ENCODE results near the gene SLC2A4.

SLC2A4 gene

DNA sequence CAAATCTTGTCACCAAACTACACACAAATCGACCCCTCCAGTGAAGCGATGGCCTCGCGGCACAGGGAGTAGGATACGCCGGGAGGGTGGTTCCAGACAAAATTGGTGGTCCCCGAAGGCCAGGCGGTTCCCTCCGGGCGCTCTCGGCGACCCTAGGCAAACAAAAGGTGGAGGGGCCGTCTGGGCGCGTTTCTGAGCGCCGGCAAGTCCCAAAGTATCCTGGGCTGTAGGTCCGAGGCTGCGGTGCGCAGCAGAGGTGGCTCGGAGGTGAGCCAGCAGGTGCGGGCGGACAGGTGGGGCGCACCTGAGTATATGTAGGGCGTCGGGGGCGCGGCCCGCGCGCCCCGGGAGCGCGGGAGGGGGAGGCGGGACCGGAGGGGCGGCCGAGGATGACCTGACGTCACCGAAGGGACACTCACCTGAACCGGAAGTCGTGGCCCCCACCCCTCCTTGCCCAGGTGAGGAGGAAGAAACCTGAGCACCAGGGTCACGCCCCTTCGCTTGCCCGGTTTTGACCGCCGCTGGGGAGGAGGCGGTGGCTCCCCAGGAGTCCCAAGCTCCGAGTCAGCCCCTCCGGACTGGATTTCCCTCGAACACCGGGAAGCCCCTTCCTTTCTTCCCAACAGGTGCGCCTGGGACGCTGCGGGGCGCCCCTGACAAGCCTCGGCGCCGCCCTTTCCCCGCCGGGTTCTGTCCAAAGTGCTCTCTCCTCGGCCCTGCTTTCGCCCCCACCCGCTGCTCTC lies 19.2 kb upstream of the SLC2A4 start, which contains the start of gene CLDN7:
Gene CLDN7 (minus strand): TSS at position 287 of the 743 bp plus-strand sequence. CDS start 435 bp downstream, outside the sequence.
- no peak within 1 kb of the TSS for H3K9ac ChIP-seq (ENCODE audit: low read depth, low read length)
- no peaks in the 10 kb centered on the region for H3K9me3 ChIP-seq (ENCODE audit: insufficient read depth, low read length, severe bottlenecking)
- no peak within 1 kb of the TSS for H3K4me2 ChIP-seq (ENCODE audit: insufficient read depth, low read length)
- ATAC-seq (ENCODE audit: insufficient read depth, low read depth) (no peak), DNase-seq (no peak)
- H3K4me3 ChIP-seq (ENCODE audit: low read depth in 1 of 2, low read length in 2 of 2): no peak within 1 kb of the TSS
- H3K4me1 ChIP-seq (ENCODE audit: insufficient read depth, low read length): peaks cover 3% of the 10 kb centered on the region; the same call in 1 of the 2 replicates
- no peak for TF ChIP-seq EZH2 (IDR thresholded peaks at IDR 0.05; ENCODE audit: borderline replicate concordance, low read depth, low read length, severe bottlenecking)
- TF ChIP-seq, protein P1, sequence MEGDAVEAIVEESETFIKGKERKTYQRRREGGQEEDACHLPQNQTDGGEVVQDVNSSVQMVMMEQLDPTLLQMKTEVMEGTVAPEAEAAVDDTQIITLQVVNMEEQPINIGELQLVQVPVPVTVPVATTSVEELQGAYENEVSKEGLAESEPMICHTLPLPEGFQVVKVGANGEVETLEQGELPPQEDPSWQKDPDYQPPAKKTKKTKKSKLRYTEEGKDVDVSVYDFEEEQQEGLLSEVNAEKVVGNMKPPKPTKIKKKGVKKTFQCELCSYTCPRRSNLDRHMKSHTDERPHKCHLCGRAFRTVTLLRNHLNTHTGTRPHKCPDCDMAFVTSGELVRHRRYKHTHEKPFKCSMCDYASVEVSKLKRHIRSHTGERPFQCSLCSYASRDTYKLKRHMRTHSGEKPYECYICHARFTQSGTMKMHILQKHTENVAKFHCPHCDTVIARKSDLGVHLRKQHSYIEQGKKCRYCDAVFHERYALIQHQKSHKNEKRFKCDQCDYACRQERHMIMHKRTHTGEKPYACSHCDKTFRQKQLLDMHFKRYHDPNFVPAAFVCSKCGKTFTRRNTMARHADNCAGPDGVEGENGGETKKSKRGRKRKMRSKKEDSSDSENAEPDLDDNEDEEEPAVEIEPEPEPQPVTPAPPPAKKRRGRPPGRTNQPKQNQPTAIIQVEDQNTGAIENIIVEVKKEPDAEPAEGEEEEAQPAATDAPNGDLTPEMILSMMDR (IDR thresholded peaks at IDR 0.05; ENCODE audit: borderline replicate concordance, extremely low read depth, low read length, poor library complexity, severe bottlenecking): no peak
- H3K36me3 ChIP-seq (ENCODE audit: insufficient read depth, low read length): peaks cover 16% of the 10 kb centered on the region
- H4K20me1 ChIP-seq (ENCODE audit: insufficient read depth, low read length): no peaks in the 10 kb centered on the region
- H3K27ac ChIP-seq (ENCODE audit: low read length): no peak within 1 kb of the TSS
- no peaks in the 10 kb centered on the region for H3K79me2 ChIP-seq (ENCODE audit: insufficient read depth, low read length)
- H3K27me3 ChIP-seq (ENCODE audit: insufficient read depth, low read length, poor library complexity): no peaks in the 10 kb centered on the region
- peak within 1 kb of the TSS; percentile 36 for H2AFZ ChIP-seq (ENCODE audit: low read depth, low read length)

DNA sequence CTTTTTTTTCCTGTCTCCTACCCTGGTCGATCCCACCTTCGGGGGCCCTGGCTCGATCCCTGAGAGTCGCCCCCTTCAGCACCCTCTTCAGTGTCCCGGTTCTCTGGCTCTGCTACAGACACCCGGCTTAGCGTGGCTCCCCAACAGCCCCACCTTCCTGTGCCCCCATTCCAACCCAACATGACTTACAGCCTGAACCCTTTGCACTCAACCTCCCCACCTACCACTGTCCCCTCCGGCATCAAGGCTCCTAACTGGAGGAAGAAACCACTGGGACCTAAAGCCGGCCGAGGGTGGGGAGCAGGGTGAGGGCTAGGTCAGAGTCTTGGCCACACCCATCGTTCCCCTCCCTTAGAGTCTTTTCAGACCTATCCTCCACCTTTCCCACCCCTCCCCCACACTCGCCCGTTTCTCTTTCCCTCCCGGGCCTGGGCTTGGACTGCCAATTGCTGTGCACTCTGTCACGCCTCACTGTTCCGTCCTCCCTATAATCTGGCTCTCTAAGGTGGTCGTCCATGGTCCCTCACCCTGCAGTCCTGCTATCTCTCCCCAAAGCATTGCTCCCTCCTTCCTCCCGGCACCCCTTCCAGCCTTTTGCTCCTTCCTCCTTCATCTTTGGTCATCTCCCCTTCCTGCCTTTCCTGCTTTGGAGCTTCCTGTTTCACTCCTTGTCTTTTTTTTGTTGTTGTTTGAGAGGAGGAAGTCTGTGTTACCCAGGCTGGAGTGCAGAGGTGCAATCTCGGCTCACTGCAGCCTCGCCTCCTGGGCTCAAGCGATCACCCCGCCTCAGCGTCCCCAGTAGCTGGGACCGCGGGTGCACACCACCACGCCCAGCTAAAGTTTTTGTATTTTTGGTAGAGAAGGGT lies 18.4 kb upstream of the SLC2A4 start:
- peak overlapping the region; percentile 36 for H2AFZ ChIP-seq (ENCODE audit: low read depth, low read length)
- TF ChIP-seq, protein P1 (IDR thresholded peaks at IDR 0.05; ENCODE audit: borderline replicate concordance, extremely low read depth, low read length, poor library complexity, severe bottlenecking): no peak
- TF ChIP-seq EZH2 (IDR thresholded peaks at IDR 0.05; ENCODE audit: borderline replicate concordance, low read depth, low read length, severe bottlenecking): no peak
- ATAC-seq (ENCODE audit: insufficient read depth, low read depth) (no peak), DNase-seq (no peak)
- H3K27me3 ChIP-seq (ENCODE audit: insufficient read depth, low read length, poor library complexity): no peaks in the 10 kb centered on the region
- H3K9me3 ChIP-seq (ENCODE audit: insufficient read depth, low read length, severe bottlenecking): no peaks in the 10 kb centered on the region
- no peaks in the 10 kb centered on the region for H3K79me2 ChIP-seq (ENCODE audit: insufficient read depth, low read length)
- H3K36me3 ChIP-seq (ENCODE audit: insufficient read depth, low read length): peaks cover 15% of the 10 kb centered on the region
- no peak overlapping the region for H3K9ac ChIP-seq (ENCODE audit: low read depth, low read length)
- H3K4me2 ChIP-seq (ENCODE audit: insufficient read depth, low read length): no peak overlapping the region
- no peak overlapping the region for H3K27ac ChIP-seq (ENCODE audit: low read length)
- peaks cover 3% of the 10 kb centered on the region; the same call in 1 of the 2 replicates for H3K4me1 ChIP-seq (ENCODE audit: insufficient read depth, low read length)
- H4K20me1 ChIP-seq (ENCODE audit: insufficient read depth, low read length): no peaks in the 10 kb centered on the region
- H3K4me3 ChIP-seq (ENCODE audit: low read depth in 1 of 2, low read length in 2 of 2): no peak overlapping the region

DNA sequence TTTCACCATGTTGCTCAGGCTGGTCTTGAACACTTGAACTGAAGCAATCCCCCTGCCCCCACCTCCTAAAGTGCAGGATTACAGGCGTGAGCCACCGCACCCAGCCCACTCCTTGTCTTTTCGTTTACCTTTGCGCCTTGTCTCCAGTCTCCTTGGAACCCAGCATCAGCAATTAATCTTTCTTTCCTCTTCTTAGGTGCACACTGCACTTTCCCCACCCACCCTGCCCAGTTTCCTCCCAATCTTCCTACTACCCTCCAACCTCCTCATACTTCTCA lies 17.8 kb upstream of the SLC2A4 start:
- Histone ChIP-seq H3K9me3 (ENCODE audit: insufficient read depth, low read length, severe bottlenecking) (no peaks in the 10 kb centered on the region), H3K9ac (ENCODE audit: low read depth, low read length) (no peak overlapping the region), H3K79me2 (ENCODE audit: insufficient read depth, low read length) (no peaks in the 10 kb centered on the region), H3K27me3 (ENCODE audit: insufficient read depth, low read length, poor library complexity) (no peaks in the 10 kb centered on the region), H3K36me3 (ENCODE audit: insufficient read depth, low read length) (peaks cover 9% of the 10 kb centered on the region), H2AFZ (ENCODE audit: low read depth, low read length) (peak overlapping the region; percentile 36; the same call in 1 of the 2 replicates), H3K4me1 (ENCODE audit: insufficient read depth, low read length) (peaks cover 3% of the 10 kb centered on the region; the same call in 1 of the 2 replicates), H3K27ac (ENCODE audit: low read length) (no peak overlapping the region), H4K20me1 (ENCODE audit: insufficient read depth, low read length) (no peaks in the 10 kb centered on the region), H3K4me3 (ENCODE audit: low read depth in 1 of 2, low read length in 2 of 2) (no peak overlapping the region), H3K4me2 (ENCODE audit: insufficient read depth, low read length) (no peak overlapping the region)
- TF ChIP-seq EZH2 (IDR thresholded peaks at IDR 0.05; ENCODE audit: borderline replicate concordance, low read depth, low read length, severe bottlenecking): no peak
- TF ChIP-seq, protein P1 (IDR thresholded peaks at IDR 0.05; ENCODE audit: borderline replicate concordance, extremely low read depth, low read length, poor library complexity, severe bottlenecking): no peak
- ATAC-seq (ENCODE audit: insufficient read depth, low read depth): no peak
- DNase-seq: no peak
